Left forelimb (tissue), 1 donor: ENCODE data around the gene ERC1.
"Not testable (repeated sequence)": the region's sequence is repeated elsewhere in the genome, so short reads cannot be mapped to it uniquely, and the experiment has no call there.

Experiments used
- DNase-seq: peaks from one replicate; pipeline ENCODE4 v3.0.0-alpha.2; 2018; ENCODE audit warnings: low spot score

Gene ERC1

GRCh38 chr12:1220127-1221092, 229.4 kb downstream of the ERC1 start:
- DNase-seq: no peak

- no peak for DNase-seq
Observed at GRCh38 chr12:1222858-1223639, 232.0 kb downstream of the ERC1 start.

- no peak for DNase-seq
Observed at GRCh38 chr12:1226951-1227350, 235.9 kb downstream of the ERC1 start.

- no peak for DNase-seq
Observed at GRCh38 chr12:1234073-1234472, 243.1 kb downstream of the ERC1 start.

- DNase-seq: no peak
Observed at GRCh38 chr12:1246637-1247036, 255.6 kb downstream of the ERC1 start.

GRCh38 chr12:1250641-1251040, 259.6 kb downstream of the ERC1 start:
- no peak for DNase-seq

GRCh38 chr12:1252758-1253157, 261.7 kb downstream of the ERC1 start:
- DNase-seq: no peak

GRCh38 chr12:1255125-1255524, 264.1 kb downstream of the ERC1 start:
- not testable (repeated sequence) for DNase-seq

GRCh38 chr12:1255854-1256253, 264.8 kb downstream of the ERC1 start:
- DNase-seq: not testable (repeated sequence)

- no peak for DNase-seq
Observed at GRCh38 chr12:1256285-1256684, 265.3 kb downstream of the ERC1 start.

- DNase-seq: no peak
Observed at GRCh38 chr12:1256991-1257390, 266.0 kb downstream of the ERC1 start.

- no peak for DNase-seq
Observed at GRCh38 chr12:1262011-1262410, 271.0 kb downstream of the ERC1 start.

- DNase-seq: no peak
Observed at GRCh38 chr12:1267243-1267642, 276.2 kb downstream of the ERC1 start.

- no peak for DNase-seq
Observed at GRCh38 chr12:1272142-1272541, 281.1 kb downstream of the ERC1 start.

GRCh38 chr12:1273051-1273450, 282.0 kb downstream of the ERC1 start:
- DNase-seq: no peak

- DNase-seq: no peak
Observed at GRCh38 chr12:1277905-1278304, 286.9 kb downstream of the ERC1 start.

- no peak for DNase-seq
Observed at GRCh38 chr12:1279050-1279449, 288.0 kb downstream of the ERC1 start.

- DNase-seq: no peak
Observed at GRCh38 chr12:1280059-1280458, 289.0 kb downstream of the ERC1 start.

- no peak for DNase-seq
Observed at GRCh38 chr12:1281683-1282366, 290.8 kb downstream of the ERC1 start.

GRCh38 chr12:1282670-1283315, 291.8 kb downstream of the ERC1 start:
- peak; percentile 77 for DNase-seq

GRCh38 chr12:1283316-1283715, 292.3 kb downstream of the ERC1 start:
- no peak for DNase-seq

- no peak for DNase-seq
Observed at GRCh38 chr12:1284611-1285010, 293.6 kb downstream of the ERC1 start.
